NCI-H226 (cell line): ENCODE measurements around the gene XXYLT1.
"Not testable (repeated sequence)": the region's sequence is repeated elsewhere in the genome, so short reads cannot be mapped to it uniquely, and the experiment has no call there.

Source experiments
- DNase-seq: peaks from one replicate; pipeline ENCODE4 v3.0.0-alpha.2; 2015

Gene XXYLT1

GRCh38 chr3:195204360-195205163 is 66.4 kb downstream of the XXYLT1 start:
- DNase-seq = no peak

- no peak for DNase-seq
These were observed 67.4 kb downstream of the XXYLT1 start for GRCh38 chr3:195203606-195204005.

GRCh38 chr3:195201295-195201694 is 69.7 kb downstream of the XXYLT1 start:
- DNase-seq = no peak

- no peak for DNase-seq
These were observed 70.7 kb downstream of the XXYLT1 start for GRCh38 chr3:195200010-195200822.

GRCh38 chr3:195198426-195199346 is 72.3 kb downstream of the XXYLT1 start:
- DNase-seq = no peak

- DNase-seq = peak; percentile 66
These were observed 73.1 kb downstream of the XXYLT1 start for GRCh38 chr3:195197765-195198425.

GRCh38 chr3:195196266-195196665 is 74.7 kb downstream of the XXYLT1 start:
- DNase-seq = peak; percentile 36

GRCh38 chr3:195195321-195196209 is 75.4 kb downstream of the XXYLT1 start:
- no peak for DNase-seq

- DNase-seq = no peak
These were observed 76.3 kb downstream of the XXYLT1 start for GRCh38 chr3:195194559-195195206.

GRCh38 chr3:195191580-195191979 is 79.4 kb downstream of the XXYLT1 start:
- DNase-seq = no peak

- DNase-seq = no peak
These were observed 81.1 kb downstream of the XXYLT1 start for GRCh38 chr3:195189821-195190220.

- no peak for DNase-seq
These were observed 82.5 kb downstream of the XXYLT1 start for GRCh38 chr3:195188426-195188927.

GRCh38 chr3:195187609-195188425 is 83.1 kb downstream of the XXYLT1 start:
- no peak for DNase-seq

GRCh38 chr3:195186710-195187047 is 84.3 kb downstream of the XXYLT1 start:
- not testable (repeated sequence) for DNase-seq

GRCh38 chr3:195186041-195186709 is 84.8 kb downstream of the XXYLT1 start:
- no peak for DNase-seq

GRCh38 chr3:195185583-195185982 is 85.4 kb downstream of the XXYLT1 start:
- DNase-seq = no peak

GRCh38 chr3:195184716-195185421 is 86.1 kb downstream of the XXYLT1 start:
- DNase-seq = no peak

GRCh38 chr3:195183071-195183776 is 87.7 kb downstream of the XXYLT1 start:
- no peak for DNase-seq
